ENCODE data around the gene CCDC68. TPM values are rescaled to one million over a fixed set of nuclear protein-coding genes. Genes with fewer than 3 reads are reported as not detected.

Gene CCDC68
- polyA plus RNA-seq, 2 of the 4 experiments (the other 2 are of a cell fraction) = 3.1 to 12.4 TPM

DNA sequence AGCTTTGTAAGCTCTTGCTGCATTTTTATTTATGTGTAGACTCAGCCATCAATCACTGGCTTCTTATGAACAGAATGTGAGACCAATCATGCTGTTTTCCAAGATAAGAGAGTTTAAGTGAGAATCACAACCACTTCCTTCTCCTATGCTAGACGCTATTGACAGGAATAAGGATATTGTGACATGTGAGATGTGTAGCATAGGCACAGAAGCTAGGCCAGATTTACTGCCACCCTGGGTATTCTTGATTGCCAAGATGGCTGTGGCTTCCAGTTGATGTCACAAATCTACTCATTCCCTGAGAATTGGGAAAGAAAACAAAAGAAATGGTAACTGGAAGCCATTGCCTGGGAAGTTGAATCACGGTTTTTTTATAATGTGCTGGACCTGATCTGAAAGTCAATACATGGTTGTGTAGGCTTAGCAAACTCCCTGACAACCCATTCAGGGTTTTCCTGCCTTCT lies 81.1 kb downstream of the CCDC68 start:
- no peak for ATAC-seq
- Histone ChIP-seq H3K4me3 (no peak overlapping the region), H3K4me1 (peaks cover 34% of the 10 kb centered on the region; the same call in 2 of the 3 replicates), H3K4me2 (no peak overlapping the region), H3K27ac (no peak overlapping the region), H3K9me3 (no peaks in the 10 kb centered on the region)
- CTCF ChIA-PET = no interaction called here
- DNase-seq (ENCODE audit: low read depth in 1 of 2, low spot score in 1 of 2) = no peak
- no peak for FAIRE-seq
- no peak for TF ChIP-seq HDAC2 (IDR thresholded peaks at IDR 0.05)
- no peak for TF ChIP-seq POLR2AphosphoS2 (conservative IDR thresholded peaks at IDR 0.05; ENCODE audit: low read length)
- TF ChIP-seq, protein P1, sequence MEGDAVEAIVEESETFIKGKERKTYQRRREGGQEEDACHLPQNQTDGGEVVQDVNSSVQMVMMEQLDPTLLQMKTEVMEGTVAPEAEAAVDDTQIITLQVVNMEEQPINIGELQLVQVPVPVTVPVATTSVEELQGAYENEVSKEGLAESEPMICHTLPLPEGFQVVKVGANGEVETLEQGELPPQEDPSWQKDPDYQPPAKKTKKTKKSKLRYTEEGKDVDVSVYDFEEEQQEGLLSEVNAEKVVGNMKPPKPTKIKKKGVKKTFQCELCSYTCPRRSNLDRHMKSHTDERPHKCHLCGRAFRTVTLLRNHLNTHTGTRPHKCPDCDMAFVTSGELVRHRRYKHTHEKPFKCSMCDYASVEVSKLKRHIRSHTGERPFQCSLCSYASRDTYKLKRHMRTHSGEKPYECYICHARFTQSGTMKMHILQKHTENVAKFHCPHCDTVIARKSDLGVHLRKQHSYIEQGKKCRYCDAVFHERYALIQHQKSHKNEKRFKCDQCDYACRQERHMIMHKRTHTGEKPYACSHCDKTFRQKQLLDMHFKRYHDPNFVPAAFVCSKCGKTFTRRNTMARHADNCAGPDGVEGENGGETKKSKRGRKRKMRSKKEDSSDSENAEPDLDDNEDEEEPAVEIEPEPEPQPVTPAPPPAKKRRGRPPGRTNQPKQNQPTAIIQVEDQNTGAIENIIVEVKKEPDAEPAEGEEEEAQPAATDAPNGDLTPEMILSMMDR (IDR thresholded peaks at IDR 0.05) = no peak
- TF ChIP-seq FOSB (CRISPR knock-in tag; IDR thresholded peaks at IDR 0.05) = no peak
- TF ChIP-seq, protein P2, sequence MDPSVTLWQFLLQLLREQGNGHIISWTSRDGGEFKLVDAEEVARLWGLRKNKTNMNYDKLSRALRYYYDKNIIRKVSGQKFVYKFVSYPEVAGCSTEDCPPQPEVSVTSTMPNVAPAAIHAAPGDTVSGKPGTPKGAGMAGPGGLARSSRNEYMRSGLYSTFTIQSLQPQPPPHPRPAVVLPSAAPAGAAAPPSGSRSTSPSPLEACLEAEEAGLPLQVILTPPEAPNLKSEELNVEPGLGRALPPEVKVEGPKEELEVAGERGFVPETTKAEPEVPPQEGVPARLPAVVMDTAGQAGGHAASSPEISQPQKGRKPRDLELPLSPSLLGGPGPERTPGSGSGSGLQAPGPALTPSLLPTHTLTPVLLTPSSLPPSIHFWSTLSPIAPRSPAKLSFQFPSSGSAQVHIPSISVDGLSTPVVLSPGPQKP (IDR thresholded peaks at IDR 0.05; ENCODE audit: low read depth, low read length) = no peak
- TF ChIP-seq, protein P3, sequence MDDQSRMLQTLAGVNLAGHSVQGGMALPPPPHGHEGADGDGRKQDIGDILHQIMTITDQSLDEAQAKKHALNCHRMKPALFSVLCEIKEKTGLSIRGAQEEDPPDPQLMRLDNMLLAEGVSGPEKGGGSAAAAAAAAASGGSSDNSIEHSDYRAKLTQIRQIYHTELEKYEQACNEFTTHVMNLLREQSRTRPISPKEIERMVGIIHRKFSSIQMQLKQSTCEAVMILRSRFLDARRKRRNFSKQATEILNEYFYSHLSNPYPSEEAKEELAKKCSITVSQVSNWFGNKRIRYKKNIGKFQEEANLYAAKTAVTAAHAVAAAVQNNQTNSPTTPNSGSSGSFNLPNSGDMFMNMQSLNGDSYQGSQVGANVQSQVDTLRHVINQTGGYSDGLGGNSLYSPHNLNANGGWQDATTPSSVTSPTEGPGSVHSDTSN (IDR thresholded peaks at IDR 0.05) = no peak
- TF ChIP-seq, protein P4, sequence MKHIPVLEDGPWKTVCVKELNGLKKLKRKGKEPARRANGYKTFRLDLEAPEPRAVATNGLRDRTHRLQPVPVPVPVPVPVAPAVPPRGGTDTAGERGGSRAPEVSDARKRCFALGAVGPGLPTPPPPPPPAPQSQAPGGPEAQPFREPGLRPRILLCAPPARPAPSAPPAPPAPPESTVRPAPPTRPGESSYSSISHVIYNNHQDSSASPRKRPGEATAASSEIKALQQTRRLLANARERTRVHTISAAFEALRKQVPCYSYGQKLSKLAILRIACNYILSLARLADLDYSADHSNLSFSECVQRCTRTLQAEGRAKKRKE (CRISPR knock-in tag; IDR thresholded peaks at IDR 0.05; ENCODE audit: low read depth) = no peak
- no peak for TF ChIP-seq NPAS2 (CRISPR knock-in tag; IDR thresholded peaks at IDR 0.05; ENCODE audit: borderline replicate concordance)
- TF ChIP-seq HEYL (CRISPR knock-in tag; IDR thresholded peaks at IDR 0.05) = no peak
- no peak for TF ChIP-seq RARB (CRISPR knock-in tag; IDR thresholded peaks at IDR 0.05)
- TF ChIP-seq TFCP2L1 (CRISPR knock-in tag; IDR thresholded peaks at IDR 0.05) = no peak
- no peak for TF ChIP-seq NR3C1 (IDR thresholded peaks at IDR 0.05)
- TF ChIP-seq HOXB13 (CRISPR knock-in tag; IDR thresholded peaks at IDR 0.05; ENCODE audit: low read depth) = no peak
- TF ChIP-seq, protein P5, sequence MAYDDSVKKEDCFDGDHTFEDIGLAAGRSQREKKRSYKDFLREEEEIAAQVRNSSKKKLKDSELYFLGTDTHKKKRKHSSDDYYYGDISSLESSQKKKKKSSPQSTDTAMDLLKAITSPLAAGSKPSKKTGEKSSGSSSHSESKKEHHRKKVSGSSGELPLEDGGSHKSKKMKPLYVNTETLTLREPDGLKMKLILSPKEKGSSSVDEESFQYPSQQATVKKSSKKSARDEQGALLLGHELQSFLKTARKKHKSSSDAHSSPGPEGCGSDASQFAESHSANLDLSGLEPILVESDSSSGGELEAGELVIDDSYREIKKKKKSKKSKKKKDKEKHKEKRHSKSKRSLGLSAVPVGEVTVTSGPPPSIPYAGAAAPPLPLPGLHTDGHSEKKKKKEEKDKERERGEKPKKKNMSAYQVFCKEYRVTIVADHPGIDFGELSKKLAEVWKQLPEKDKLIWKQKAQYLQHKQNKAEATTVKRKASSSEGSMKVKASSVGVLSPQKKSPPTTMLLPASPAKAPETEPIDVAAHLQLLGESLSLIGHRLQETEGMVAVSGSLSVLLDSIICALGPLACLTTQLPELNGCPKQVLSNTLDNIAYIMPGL (CRISPR knock-in tag; IDR thresholded peaks at IDR 0.05; ENCODE audit: borderline replicate concordance) = no peak
- TF ChIP-seq HOXA7 (CRISPR knock-in tag; IDR thresholded peaks at IDR 0.05) = no peak
- no peak for TF ChIP-seq MYC (IDR thresholded peaks at IDR 0.05; ENCODE audit: borderline replicate concordance, low read length)
- no peak for TF ChIP-seq KDM5A (IDR thresholded peaks at IDR 0.05)
- no peak for TF ChIP-seq NFE2L2 (conservative IDR thresholded peaks at IDR 0.05; ENCODE audit: low read length)
- TF ChIP-seq, protein P6, sequence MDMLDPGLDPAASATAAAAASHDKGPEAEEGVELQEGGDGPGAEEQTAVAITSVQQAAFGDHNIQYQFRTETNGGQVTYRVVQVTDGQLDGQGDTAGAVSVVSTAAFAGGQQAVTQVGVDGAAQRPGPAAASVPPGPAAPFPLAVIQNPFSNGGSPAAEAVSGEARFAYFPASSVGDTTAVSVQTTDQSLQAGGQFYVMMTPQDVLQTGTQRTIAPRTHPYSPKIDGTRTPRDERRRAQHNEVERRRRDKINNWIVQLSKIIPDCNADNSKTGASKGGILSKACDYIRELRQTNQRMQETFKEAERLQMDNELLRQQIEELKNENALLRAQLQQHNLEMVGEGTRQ (IDR thresholded peaks at IDR 0.05) = no peak
- no peak for TF ChIP-seq RFX5 (IDR thresholded peaks at IDR 0.05)
- POLR2A ChIA-PET = no interaction called here
- 78% methylated on average over 2 of the region's 2 CpGs for WGBS (ENCODE audit: missing lambda C conversion rate)

Data from A549 (cell line).